Activated T-cell treated with anti-CD3 and anti-CD28 coated beads for 4 hours (primary cell): ENCODE data around the gene ACTG1.
"Not testable (repeated sequence)": the region's sequence is repeated elsewhere in the genome, so short reads cannot be mapped to it uniquely, and the experiment has no call there.

ENCODE experiments used
- DNase-seq: peaks from one replicate; pipeline ENCODE4 v3.0.0-alpha.2; 2020

The ACTG1 gene

DNA sequence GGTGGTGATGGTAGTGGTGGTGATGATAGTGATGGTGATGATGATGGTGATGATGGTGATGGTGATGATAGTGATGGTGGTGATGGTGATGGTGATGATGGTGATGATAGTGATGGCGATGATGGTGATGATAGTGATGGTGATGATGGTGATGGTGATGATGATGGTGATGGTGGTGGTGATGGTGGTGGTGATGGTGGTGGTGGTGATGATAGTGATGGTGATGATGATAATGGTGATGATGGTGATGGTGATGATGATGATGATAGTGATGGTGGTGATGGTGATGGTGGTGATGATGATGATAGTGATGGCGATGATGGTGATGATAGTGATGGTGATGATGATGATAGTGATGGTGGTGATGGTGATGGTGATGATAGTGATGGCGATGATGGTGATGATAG lies 19.4 kb upstream of the ACTG1 start:
- not testable (repeated sequence) for DNase-seq

DNA sequence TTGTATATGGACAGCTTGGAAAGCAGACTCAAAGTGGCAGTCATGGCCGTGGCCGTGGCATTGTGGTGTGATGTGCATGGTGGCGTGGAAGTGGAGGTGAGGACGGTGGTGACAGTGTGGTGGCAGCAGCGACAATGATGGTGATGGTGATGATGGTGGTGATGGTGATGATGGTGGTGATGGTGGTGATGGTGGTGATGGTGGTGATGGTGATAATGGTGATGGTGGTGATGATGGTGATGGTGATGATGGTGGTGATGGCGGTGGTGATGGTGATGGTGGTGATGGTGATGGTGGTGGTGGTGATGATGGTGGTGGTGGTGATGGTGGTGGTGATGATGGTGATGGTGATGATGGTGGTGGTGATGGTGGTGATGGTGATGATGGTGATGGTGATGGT lies 18.4 kb upstream of the ACTG1 start:
- not testable (repeated sequence) for DNase-seq

DNA sequence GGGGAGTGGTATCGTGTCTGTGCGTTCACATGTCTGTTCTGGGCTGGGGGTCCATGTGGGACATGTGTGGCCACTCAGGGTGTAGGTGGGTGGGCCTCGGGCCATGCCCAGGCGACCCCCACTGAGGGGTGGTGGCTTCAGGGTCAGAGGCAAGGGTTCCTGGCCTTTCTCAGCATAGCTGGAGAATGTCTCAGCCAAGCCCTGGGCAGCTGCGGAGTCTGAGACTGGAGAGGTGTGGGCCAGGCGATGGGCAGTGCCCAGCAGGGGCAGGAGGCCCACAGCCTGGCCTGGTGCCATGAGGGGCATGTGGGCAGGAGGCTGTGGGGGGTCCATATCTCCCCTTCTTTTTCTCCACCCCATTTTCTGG lies 16.8 kb upstream of the ACTG1 start:
- no peak for DNase-seq

DNA sequence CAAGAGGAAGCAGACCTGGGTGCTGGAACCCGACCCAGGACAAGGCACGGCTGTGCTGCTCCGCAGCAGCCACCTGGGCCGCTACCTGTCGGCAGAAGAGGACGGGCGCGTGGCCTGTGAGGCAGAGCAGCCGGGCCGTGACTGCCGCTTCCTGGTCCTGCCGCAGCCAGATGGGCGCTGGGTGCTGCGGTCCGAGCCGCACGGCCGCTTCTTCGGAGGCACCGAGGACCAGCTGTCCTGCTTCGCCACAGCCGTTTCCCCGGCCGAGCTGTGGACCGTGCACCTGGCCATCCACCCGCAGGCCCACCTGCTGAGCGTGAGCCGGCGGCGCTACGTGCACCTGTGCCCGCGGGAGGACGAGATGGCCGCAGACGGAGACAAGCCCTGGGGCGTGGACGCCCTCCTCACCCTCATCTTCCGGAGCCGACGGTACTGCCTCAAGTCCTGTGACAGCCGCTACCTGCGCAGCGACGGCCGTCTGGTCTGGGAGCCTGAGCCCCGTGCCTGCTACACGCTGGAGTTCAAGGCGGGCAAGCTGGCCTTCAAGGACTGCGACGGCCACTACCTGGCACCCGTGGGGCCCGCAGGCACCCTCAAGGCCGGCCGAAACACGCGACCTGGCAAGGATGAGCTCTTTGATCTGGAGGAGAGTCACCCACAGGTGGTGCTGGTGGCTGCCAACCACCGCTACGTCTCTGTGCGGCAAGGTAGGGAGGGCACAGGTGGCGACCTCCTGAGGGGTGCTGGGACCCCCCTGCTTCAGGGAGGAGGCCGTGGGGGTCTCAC lies 16.2 kb upstream of the ACTG1 start:
- DNase-seq, result no peak

DNA sequence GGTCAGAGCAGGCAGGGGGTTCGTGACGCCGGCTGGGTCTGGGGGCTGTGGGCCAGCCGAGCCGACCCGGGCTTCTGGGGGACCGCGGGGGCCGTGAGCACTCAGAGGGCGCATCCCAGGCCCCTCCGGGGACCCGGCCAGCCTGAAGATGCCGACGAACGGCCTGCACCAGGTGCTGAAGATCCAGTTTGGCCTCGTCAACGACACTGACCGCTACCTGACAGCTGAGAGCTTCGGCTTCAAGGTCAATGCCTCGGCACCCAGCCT lies 15.7 kb upstream of the ACTG1 start:
- DNase-seq, result no peak

DNA sequence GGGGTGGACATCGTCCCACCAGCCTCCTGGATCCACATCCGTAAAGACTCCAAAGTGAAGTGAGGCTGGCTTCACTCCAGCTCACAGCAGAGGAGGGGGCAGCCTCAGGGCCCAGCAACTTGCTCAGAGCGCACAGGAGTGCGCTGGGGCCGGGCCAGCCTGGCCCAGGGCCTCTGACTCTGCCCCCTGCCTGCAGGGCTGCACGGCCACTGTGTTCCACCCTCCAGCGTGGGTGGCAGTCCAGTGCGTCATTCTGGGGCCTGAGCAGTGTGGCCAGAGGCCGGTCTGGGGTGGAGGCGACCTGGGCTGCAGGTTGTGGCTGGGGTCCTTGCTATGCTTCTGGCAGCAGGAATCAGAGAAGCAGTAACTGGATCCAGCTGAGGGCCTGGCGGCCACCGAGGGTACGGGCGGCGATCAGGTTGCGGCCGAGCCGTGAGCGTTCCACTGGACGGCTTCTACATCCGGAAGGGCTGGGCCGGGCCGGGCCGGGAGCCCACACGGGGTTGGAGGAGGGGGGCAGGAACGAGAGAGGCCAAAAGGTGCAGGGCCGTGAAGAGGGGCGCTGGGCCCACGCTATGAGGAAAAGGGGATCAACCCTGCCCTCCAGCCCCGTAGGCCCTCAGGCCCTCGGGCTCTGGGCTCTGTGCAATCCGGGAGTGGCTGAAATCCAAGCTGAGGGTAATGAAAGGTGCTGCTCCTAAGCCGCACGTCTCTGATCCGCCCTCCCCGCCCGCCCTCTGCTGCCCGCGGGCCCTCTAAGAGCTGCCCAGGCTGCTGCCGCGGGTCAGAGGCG lies 15.2 kb upstream of the ACTG1 start, which contains the start of gene FSCN2:
TSS of gene FSCN2 (plus strand) at position 787 of the 793 bp plus-strand sequence. CDS start 155 bp downstream, outside the sequence.
- DNase-seq, result no peak

DNA sequence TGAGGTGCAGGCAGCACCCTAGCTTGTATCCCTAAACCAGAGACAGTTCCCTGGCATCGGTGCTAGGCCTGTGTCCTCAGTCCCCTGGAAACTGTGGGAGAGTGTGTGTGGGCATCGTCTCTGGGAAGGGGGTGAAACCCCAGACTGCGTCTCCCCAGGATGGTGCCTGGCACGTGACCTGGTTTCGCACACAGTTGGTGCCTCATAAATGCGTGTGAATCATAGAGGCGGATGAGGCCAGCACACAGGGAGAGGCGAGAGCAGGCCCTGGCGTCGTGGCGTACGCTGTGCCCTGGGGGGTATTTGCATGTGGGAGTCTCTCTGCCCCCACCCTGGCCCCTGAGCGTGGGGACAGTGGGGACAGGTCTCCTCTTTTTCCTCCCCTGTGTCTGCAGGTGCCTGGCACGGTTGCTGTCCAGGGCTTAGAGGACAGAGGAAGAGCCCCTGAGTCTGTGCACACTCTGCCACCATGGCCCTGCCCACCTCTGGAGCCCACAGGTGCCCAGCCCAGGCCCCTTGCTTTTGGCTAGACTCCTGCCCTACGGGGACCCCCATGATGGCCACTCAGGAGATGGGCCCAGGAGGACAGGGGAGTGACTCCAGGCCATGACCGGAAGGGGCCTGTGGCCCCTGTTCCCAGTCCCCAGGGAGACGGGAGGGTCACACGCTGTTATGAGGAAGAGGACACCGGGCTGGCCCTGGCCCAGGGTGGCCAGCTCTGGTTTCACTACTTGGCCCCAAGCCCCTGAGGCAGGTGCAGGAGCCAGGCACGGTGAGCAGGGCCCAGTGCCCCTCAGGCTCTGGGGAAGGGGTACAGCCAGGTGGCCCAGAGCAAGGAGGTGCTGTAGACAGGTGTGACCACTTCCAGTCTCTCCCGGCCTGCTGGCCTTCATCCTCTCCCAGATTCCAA lies 14.3 kb upstream of the ACTG1 start:
- no peak for DNase-seq

DNA sequence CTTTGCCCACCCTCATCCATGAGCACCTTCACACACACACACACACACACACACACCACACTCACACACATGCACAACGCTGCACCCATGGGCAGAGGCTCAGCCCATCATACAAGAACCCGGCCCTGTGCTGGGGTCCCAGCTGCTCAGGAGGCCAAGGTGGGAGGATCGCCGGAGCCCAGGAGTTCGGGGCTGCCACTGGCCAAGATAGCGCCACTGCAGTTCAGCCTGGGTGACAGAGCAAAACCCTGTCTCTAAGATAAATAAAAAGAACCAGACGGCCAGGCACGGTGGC lies 12.2 kb upstream of the ACTG1 start:
- DNase-seq, result no peak

DNA sequence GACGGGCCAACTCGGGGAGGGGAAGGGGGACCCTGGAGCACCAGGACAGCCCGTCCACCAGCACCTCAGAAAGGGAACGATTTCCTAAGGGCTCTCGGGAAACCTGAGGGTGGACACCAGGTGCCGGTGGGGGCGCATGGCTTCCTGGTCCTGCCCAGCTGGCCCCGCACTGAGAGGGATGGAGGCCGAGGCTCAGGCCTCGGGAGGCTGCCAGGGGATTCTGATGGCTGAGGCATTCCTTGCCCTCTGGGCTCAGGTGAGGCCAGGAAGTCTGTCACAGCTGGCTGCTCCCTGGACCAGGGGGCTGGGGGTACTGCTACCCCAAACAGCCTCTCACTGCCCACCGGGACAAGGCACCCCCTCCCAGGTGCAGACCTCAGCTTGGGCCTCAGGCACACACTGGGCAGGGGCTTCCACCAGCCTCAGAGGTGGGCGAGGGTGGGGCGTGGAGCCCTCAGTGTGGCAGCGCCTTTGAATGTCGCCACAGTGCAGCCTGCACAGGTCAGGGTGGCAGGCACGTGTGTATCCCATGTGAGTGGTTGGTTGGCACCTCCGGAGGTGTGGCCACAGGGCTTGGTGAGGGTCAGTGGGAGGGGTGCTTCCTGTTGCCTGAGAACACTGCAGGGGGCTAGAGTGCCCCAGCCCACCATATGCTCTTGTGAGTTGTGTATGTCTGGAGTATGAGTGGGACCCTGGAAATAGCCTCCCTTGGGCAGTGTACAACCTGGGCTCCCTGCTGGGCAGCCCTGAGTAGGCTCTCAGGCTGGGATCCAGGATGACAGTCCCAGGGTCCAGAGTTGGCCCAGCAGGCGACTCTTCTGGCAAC lies 11.7 kb upstream of the ACTG1 start:
- no peak for DNase-seq

DNA sequence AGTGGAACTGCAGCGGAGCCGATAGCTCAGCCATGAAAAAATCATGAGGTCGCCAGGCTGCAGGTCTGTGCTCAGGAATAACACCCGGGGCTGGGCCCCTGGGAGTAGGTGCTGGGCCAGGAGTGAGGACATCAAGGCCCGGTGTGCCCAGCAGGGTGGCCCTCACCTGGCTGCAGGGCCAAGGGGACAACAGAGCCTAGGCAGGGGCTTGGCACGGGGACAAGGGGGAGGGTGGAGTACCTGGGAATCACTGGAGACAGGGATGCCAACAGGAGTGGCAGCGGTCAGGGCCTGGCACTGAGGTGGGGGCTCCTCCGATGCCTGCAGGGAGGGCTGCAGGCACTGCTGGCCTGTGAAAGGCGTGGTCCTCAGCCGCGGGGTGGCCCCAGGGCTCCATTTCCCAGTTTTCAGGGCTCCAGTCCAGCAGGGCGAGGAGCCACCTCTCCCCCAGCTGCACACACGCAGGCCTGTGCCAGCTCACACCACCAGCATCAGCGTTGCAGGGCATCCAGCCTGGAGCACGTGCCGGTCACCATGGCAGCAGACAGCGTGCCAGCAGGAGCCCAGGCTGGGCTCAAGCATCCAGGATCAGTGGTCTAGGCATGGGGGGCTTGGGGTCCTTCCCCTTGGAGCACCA lies 10.9 kb upstream of the ACTG1 start:
- no peak for DNase-seq

DNA sequence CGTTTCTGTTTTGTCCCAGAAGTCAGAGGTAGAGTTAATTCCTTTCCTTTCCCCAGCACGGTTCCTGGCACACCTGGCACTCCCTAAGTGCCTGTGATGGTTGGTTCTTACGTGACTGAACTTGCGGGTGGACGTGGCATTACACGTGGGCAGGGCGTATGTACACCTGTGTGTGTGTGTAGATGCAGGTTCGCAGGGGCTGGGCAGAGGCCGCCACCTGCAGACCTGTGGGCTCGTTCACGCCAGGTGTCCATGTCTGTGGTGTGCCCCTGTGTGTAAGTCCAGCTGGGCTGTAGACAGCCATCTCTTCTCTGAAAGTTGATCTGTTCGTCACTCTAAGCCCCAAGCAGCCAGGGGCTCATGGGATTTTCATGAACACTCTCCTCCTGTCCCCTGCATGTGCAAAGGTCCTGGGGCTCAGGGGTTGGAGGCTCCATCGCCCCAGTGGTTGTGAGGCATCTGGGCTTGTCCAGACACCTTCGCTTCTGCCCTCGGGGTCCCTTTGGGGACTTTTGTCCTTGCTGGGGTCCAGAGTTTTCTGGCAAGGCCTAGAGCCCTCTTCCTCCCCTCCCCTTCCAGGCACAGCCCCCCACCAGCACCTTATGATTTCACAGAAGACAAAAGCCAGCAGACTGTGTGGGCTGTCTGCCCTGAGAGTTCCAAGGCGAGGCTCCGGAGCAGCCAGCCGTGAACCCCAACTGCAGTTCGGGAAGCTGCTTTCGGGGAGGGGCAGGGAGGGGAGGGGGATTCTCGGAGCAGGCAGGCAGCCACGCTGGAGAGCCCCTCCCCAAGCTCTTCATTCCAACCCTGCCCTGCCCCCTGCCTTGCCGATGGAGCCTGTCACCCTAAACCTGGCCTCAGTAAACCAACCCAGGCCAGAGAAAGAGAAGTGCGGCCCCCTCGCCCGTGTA lies 10.1 kb upstream of the ACTG1 start:
- no peak for DNase-seq

DNA sequence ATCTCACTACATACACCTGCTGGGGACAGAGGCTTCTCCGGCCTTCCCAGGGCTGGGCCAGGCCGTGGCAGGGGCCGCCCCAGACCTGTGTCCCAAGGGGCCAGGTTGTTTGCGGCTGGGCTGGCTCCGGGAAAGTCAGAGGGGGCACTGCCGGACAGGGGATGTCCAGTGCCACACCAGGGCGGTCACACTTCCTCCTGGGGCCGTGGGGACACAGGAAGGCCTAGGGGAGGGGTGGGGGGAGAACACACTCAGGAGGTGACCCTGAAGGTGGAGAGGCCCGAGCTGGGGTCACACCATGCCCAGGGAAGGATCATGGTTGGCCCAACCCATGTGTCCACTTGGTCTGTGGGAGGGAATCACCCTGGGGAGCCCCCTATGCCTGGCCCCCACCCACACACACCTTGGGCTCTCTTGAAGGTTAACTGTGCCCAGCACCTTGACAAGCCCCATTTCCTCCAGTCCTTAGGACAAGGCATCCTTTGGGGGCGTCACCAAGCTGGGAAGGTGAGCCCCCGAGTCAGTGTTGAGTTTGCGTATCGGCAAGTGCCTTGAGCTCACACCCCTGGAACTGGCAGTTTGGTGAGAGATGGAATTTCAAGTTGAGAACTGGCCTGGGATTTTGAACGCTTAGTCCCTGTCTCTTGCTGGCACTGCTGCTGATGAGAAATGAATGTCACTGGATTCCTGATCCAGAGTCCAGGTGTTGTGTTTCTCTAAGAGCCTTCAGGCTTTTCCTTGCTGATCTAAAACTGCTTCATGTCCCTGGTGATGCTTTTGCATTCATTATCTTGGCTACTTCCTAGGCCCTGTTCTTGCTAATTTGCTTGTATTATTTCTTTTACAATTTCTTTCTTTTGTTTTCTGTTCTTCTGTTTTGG lies 7.7 kb upstream of the ACTG1 start:
- no peak for DNase-seq

DNA sequence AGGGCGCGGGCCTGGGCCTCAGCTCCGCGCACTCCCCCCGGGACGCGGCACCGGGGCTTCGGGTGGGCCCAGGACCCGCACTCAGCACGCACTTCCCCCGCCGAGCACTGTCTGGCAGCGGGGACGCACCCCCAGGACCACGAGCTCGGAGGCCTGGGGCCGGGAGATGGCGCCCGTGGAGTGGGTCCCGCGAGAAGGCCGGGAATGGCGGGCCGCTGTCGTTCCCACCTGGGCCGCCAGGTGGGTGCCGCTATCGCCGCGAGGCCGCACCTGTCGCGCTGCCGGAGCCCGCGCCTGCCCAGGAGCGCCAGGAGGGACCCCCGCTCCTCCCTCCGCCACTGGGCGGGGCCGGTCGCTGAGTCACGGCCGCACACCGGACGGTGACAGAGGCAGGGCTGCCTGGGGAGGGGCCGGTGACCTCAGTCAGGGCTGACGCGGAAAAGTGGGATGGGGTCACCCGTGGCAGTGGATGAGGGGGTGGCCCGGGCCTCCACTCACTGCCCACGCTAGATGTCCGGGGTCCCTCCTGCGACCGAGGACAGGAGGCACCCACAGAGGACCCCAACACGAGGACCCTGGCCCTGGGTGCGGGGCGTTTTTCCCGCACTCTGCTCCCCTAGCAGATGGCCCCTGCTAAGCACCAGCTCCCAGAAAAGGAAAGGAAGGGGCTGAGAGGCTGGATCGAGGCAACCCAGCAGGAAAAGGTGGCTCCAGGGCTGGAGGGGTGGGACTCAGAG lies 6.9 kb upstream of the ACTG1 start:
- DNase-seq, result peak; percentile 57

DNA sequence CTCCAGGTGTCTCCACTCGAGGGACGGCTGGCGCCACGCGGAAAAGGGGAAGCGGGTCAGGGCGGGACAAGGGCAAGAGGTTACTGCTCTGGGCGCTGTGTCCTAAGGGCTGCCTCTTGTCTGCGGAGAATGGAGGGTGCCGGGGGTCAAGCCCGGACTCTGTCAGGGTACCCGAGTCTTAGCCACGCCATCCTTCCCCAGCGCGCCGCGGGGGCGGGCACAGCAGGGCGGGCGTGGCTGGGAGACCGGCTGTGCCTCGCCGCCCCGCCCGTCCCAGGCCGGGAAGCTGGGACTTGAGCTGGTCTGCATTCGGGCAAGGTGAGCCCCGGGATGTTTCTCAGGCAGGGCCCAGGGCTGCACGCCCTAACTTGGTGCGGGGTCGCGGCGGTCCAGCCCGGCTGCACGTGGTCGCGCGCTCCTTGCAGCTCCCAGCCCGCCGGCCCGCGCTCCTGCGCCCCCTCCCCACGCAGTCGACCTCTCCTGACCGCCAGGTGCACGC lies 6.2 kb upstream of the ACTG1 start:
- DNase-seq, result no peak

DNA sequence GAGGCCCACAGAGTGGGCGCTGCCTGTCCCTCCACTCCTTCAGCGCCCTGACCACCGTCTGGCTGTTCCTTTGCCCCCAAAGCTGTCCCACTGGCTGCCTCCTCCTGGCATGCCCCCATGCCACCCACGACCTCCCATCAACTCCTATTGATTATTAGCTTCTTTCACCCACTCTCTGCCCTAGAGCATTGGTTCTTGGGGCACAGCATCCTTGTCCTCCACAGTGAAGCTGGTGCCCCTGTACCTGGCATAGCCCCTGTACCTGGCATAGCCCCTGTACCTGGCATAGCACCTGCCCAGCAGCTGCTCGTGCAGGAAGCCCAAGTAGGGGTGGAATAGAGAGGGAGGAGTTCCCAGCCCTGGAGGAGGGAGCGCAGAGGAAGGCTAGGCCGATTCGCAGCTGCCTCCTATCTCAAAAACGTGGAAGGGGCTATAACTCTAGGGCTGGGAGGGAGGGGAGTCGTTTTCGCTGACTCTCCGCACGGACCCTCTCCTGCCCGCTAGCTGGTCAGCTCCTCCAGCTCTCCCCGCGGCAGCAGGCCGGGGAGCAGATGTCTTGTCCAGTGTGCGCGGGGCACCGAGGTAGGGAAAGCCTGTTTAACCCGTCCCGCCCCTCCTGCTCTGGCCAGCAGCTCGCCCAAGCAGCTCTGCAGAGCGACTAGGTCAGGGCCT lies 5.7 kb upstream of the ACTG1 start:
- DNase-seq, result no peak

DNA sequence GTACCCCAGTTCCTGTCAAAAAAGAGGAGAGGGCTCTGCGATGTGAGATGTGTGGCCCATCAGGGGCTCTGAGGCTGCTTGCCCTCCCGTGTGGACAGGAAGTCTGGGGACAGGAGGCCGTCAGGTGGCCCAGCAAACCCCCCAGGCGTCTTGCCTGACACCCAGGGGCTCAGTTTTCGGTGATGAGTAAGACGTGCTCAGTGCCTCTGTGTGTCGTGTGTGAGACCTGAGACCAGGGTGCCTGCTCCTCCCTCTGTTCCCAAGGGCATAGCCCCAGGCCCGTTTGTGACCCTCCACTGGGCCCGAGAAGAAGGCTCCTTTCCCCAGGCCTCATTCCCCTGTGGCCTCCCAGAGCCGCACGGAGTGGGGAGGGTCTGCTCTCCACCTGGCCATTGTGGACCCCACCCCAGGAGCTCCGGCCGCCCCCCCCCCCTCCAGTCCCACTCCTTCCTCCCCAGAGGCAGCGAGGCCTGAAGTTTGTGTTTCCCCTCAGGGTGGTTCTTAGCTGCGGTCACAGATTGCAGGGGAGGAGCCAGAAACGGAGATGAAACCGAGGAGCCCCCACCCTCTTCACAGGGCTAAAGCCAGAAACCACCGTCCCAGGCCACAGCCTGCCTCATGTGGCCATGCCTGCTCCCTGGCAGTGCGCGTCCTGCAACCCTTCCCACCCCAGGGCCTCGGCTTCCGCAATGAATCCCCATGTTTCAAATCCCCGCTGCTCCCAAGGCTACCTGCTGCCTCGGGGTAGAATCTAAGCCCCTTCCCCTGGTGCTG lies 4.9 kb upstream of the ACTG1 start:
- DNase-seq, result no peak

DNA sequence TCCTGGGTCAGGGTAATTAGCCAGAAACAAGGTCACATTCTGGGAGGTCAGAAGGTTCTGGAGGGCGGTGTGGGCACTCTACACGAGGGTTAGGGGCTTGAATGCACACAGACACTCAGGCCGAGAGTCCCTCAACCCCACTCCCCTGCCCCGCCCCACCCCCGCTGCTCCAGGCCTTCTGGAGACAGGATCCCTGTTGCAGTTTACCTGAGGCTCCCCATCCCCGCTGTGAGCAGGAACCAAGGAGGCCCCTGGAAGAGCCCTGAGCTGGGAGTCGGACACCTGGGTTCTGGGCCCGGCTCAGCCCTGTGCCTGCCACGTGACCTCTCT lies 4.4 kb upstream of the ACTG1 start:
- DNase-seq, result no peak

DNA sequence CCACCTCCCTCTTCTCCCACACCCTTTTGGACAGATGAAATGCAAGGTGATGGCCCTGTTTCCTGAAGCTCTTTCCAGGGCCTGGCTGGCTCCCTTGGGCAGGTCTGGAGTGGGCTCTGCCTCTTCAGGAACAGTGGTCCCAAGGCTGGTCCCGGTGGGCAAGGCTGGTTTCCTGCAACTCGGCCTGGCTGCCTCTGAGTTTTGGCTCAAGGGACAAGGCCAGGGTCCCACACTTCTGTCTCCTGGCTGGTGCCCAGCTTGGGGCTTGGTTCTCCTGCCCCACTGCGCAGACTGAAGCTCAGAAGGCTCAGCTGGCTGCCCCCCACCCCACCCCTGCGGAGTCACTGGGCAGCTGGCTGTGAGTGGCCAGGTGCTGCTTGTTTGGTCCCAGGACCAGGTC lies 3.8 kb upstream of the ACTG1 start:
- DNase-seq, result no peak
